Measurements from ENCODE around the gene MEGF6.
"Not testable (repeated sequence)": the region's sequence is repeated elsewhere in the genome, so short reads cannot be mapped to it uniquely, and the experiment has no call there.

MEGF6 gene

GRCh38 chr1:3628445-3628844 lies 17.1 kb upstream of the MEGF6 start:
- no peak for DNase-seq

DNA sequence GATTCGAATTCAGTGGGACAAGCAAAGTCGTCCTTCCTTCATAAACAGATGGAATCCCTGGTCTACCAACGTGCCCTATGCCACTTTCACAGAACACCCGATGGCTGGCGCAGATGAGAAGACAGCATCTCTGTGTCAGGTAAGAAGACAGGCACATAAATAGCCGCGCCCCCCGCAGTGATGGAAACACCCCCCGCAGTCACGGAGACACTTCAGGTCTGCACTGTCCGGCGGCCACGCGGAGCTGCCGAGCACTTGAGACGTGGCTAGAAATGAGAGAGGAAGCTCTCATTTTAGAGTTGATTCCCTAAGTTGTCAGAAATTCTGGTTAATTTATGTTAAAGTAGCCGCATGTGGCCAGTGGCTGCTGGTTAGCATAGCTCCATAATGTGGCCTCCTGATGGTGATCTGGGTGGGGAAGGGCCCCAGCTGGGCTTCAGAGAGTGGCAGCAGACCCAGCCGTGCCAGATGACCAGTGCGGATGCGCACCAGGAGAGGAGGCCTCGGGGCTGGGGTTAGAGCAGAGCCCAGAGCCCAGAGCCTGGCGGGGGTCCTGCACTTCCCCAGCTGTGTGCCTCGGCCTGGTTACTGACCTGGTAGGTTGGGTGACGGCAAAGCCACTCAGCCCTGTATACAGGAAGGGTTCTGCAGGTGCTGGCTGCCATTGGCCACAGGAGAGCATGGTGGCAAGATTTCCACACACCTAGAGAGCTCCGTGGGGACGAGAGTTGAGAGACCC lies 16.4 kb upstream of the MEGF6 start:
- no peak for DNase-seq

DNA sequence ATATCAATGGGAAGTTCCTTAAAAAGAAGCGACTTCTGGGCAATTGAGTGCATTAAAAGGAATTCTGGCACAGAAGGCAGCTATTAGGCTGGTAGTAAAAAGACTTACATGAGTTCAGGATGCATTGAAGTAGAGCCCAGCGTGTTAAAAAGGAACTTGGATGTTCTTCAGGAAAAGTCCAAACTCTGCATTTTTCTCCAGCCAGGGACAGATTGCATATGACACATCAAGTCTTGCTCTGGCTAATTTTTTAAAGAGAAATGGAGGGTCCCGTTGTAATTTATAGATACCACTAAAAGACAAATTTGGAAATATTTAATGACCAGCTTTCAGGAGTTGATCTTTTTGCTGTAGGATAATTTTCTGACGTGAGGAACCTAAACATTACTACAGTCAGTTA lies 14.7 kb upstream of the MEGF6 start:
- no peak for DNase-seq

DNA sequence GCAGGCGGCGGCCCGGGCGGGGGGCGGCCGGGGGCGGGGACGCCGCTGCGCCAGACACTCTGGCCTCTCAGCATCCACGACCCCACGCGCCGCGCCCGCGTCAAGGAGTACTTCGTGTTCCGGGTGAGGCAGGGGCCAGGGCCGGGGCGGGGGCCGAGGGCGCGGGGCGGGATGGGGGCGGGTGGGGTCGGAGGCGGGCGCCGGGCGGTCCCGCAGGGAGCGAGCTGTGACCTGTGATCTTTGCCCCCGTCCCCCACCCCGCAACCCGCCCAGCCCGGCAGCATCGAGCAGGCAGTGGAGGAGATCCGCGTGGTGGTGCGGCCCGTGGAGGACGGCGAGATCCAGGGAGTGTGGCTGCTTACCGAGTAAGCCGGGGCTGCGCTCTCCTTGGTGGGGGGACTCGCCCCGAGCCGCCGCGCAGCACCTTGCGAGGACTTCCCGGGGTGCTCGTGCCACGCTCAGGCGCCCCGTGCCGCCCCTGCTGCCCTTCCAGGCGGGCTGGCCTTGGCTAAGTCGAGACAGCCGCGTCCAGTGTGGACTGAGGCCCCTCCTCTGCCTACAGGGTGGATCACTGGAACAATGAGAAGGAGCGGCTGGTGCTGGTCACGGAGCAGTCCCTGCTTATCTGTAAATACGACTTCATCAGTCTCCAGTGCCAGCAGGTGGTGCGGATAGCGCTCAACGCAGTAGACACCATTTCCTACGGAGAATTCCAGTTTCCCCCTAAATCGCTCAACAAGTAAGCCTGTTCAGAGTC lies 14.0 kb upstream of the MEGF6 start:
- peak; percentile 22 for DNase-seq

GRCh38 chr1:3624200-3625136 lies 13.2 kb upstream of the MEGF6 start, which contains the start of gene TPRG1L:
Gene TPRG1L, plus strand, starts transcription at chr1:3625015. Its CDS starts 58 bp downstream, at chr1:3625073.
- DNase-seq, result peak; percentile 96

GRCh38 chr1:3623441-3624199 lies 12.3 kb upstream of the MEGF6 start:
- DNase-seq, result no peak

GRCh38 chr1:3622102-3622501 lies 10.8 kb upstream of the MEGF6 start:
- not testable (repeated sequence) for DNase-seq

- peak; percentile 14 for DNase-seq
Measured at GRCh38 chr1:3621151-3621671, 9.9 kb upstream of the MEGF6 start.

DNA sequence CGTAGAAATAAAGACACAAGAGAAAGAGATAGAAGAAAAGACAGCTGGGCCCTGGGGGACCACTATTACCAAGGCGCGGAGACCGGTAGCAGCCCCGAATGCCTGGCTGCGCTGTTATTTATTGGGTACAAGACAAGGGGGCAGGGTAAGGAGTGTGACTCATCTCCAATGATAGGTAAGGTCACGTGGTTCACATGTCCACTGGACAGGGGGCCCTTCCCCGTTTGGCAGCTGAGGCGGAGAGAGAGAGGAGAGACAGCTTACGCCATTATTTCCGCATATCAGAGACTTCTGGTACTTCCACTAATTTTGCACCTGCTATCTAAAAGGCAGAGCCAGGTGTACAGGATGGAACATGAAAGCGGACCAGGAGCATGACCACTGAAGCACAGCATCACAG lies 9.4 kb upstream of the MEGF6 start:
- DNase-seq, result no peak

- peak; percentile 51 for DNase-seq
Measured at GRCh38 chr1:3618881-3619671, 7.8 kb upstream of the MEGF6 start.

GRCh38 chr1:3618531-3618880 lies 7.2 kb upstream of the MEGF6 start:
- no peak for DNase-seq

DNA sequence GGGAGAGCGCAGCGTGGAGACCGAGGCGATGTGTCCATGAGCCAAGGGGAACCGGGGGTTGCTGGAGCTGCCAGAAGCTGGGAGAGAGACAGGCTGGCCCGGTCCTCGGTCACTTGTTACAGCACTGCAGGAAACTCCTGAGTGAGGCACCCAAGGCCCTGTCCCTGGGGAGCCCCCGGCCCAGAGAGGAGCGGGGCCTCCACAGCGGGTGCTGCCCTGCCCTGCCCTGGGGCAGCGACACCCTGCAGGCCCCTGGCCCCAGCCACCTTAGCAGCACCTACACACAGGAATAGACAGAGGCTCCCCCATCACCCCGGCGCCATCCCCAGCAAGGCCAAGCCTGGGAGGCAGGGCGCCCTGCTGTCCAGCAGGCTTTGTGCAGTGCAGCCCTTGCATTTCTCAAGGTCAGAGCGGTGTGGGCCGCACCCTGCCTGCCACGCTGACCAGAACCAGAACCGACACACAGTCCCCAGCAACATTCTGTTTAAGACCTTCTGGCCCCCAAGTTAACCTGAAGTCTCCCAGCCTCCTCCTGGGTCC lies 6.6 kb upstream of the MEGF6 start:
- no peak for DNase-seq

DNA sequence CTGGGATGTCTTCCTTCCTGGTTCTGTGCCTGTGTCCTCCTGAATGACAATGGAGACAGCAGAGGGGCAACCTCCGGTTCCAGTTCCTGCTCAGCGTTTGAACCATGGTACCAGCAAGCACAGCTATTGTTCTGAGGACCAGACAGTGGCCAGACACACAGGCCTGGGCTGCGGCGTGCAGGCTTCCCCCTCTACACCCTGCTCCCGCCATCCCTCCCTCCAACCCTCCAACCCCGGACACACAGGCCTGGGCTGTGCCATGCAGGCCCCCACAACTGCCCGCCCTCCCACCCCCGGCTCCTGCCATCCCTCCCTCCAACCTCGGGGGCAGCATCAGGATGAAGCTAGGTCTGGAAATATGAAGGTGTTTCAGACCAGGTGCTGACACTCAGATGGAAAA lies 5.6 kb upstream of the MEGF6 start:
- DNase-seq, result no peak

GRCh38 chr1:3614755-3615742 lies 3.7 kb upstream of the MEGF6 start:
- no peak for DNase-seq

DNA sequence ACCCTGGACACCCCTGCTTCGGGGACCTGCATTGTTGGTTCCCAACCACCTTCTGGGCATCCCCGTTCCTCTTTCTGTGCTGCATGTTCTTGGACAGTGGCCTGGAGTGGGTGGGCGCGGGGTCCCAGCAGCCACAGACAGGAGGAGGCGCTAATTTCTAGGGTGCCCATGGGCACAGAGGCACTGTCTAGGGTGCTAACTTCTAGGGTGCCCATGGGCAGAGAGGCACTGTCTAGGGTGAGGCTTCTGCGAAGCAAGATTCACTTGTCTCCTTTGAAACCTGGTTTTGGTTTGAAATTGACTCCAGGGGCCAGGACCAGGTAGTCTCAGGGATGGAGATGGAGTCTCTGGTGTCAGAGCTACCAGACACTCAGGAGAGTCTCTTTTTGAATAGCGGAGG lies 815 bp upstream of the MEGF6 start:
- no peak for DNase-seq

GRCh38 chr1:3610527-3611169 lies 660 bp downstream of the MEGF6 start:
- no peak for DNase-seq

GRCh38 chr1:3609769-3610526 lies 1.4 kb downstream of the MEGF6 start:
- DNase-seq, result no peak

GRCh38 chr1:3609016-3609768 lies 2.1 kb downstream of the MEGF6 start:
- DNase-seq, result no peak
